HL-60 (cell line): Measurements from ENCODE around the gene EIF4A3.

Experiments used
- DNase-seq, 2 experiments: peaks; one replicate each; pipeline ENCODE4 v3.0.0-alpha.2; 2010 to 2020; ENCODE audit warnings: low read depth in 1 of 2, low spot score in 1 of 2
- H3K27ac ChIP-seq: fragments of 250-450 bp; sonication (Bioruptor Pico); replicated peaks from 2 replicates; pipeline ENCODE4 v1.5.1; 2020; ENCODE audit warnings: mild to moderate bottlenecking, moderate library complexity
- H3K27me3 ChIP-seq: fragments of 250-450 bp; sonication (Bioruptor Pico); 2 replicates; pipeline ENCODE4 v1.5.1; 2021; ENCODE audit warnings: mild to moderate bottlenecking, moderate library complexity; ENCODE audit not compliant: insufficient read depth, poor library complexity, severe bottlenecking
- H3K4me3 ChIP-seq: replicated peaks from 2 replicates; pipeline ENCODE4 v1.5.1; 2011; ENCODE audit warnings: mild to moderate bottlenecking, control low read depth, low read length; ENCODE audit not compliant: insufficient read depth
- GABPA ChIP-seq: IDR thresholded peaks from 2 replicates; pipeline ENCODE4 v1.6.1; 2012; ENCODE audit warnings: low read depth
- POLR2AphosphoS5 ChIP-seq: IDR thresholded peaks from 2 replicates; pipeline ENCODE4 v1.6.1; 2012; ENCODE audit warnings: low read depth
- SPI1 ChIP-seq: IDR thresholded peaks from 2 replicates; pipeline ENCODE4 v1.6.1; 2012; ENCODE audit warnings: low read depth, mild to moderate bottlenecking, borderline replicate concordance
- long read RNA-seq: library from polyadenylated mRNA; unstranded; transcript quantifications from one replicate; pipeline ENCODE4 v2.0.0, GENCODE V29; 2020
- TF ChIP-seq, protein P1 (sequence below): IDR thresholded peaks from one replicate; pipeline ENCODE4 v1.5.1; 2011; ENCODE audit warnings: low read length, control low read depth, inconsistent platforms; ENCODE audit not compliant: insufficient read depth
- TF ChIP-seq, protein P2 (sequence below): IDR thresholded peaks from 2 replicates; pipeline ENCODE4 v1.6.1; 2012; ENCODE audit warnings: low read depth; ENCODE audit not compliant: insufficient replicate concordance

EIF4A3 gene
- long read RNA-seq, transcript EIF4A3-201 (12 exons, 1,734 nt): major isoform, 1,112 of 1,136 reads
- long read RNA-seq, partial matches to known transcripts: 7 of 1,136 reads
- long read RNA-seq, other reads (novel, unspliced or antisense): 15 of 1,136 reads

DNA sequence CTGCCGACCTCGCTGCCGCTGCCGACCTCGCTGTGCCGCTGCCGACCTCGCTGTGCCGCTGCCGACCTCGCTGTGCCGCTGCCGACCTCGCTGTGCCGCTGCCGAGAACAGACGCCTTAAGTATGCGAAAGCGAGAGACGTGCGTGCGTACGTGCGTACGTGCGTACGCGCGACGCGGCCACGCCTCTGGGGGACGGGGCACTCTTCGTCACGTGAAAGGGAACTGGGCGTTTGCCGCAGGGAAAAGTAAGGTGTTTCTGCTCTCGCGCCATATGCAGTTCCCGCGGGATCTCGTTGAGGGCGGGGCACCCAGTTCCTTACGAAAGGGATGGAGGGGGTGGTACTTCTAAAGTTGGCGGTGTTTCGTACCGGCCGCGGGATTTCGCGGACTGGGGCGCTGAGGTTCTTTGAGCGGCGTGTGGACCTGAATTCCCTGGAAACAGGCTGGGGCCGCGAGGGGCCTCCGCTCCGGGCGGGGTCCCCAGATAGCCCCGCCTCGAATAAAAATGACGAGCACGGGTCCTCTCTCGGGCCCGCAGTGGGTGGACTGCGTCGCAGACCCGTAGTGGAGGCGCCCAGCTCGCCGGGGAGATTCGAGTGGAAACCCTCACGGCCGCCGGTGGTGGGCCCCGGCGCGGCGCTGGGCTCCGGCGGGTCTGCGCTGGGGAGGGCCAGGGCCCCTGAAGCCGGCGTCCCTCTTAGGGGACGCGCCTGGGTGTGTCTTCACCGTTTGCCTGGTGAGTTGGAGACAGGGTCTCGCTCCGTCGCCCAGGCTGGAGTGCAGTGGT, at the start of gene EIF4A3:
TSS of gene EIF4A3 (minus strand) at position 94 of the 788 bp plus-strand sequence. CDS start 167 bp downstream, outside the sequence.
- peak; percentile 99 to 100 for DNase-seq
- Histone ChIP-seq H3K27ac (peak within 1 kb of the TSS; percentile 83), H3K27me3 (no peaks in the 10 kb centered on the region), H3K4me3 (peak within 1 kb of the TSS; percentile 90)
- TF ChIP-seq, protein P1, sequence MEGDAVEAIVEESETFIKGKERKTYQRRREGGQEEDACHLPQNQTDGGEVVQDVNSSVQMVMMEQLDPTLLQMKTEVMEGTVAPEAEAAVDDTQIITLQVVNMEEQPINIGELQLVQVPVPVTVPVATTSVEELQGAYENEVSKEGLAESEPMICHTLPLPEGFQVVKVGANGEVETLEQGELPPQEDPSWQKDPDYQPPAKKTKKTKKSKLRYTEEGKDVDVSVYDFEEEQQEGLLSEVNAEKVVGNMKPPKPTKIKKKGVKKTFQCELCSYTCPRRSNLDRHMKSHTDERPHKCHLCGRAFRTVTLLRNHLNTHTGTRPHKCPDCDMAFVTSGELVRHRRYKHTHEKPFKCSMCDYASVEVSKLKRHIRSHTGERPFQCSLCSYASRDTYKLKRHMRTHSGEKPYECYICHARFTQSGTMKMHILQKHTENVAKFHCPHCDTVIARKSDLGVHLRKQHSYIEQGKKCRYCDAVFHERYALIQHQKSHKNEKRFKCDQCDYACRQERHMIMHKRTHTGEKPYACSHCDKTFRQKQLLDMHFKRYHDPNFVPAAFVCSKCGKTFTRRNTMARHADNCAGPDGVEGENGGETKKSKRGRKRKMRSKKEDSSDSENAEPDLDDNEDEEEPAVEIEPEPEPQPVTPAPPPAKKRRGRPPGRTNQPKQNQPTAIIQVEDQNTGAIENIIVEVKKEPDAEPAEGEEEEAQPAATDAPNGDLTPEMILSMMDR: no peak
- TF ChIP-seq GABPA (no peak), POLR2AphosphoS5 (peak; percentile 97), SPI1 (peak; percentile 78; the same call in 1 of the 2 replicates)
- TF ChIP-seq, protein P2, sequence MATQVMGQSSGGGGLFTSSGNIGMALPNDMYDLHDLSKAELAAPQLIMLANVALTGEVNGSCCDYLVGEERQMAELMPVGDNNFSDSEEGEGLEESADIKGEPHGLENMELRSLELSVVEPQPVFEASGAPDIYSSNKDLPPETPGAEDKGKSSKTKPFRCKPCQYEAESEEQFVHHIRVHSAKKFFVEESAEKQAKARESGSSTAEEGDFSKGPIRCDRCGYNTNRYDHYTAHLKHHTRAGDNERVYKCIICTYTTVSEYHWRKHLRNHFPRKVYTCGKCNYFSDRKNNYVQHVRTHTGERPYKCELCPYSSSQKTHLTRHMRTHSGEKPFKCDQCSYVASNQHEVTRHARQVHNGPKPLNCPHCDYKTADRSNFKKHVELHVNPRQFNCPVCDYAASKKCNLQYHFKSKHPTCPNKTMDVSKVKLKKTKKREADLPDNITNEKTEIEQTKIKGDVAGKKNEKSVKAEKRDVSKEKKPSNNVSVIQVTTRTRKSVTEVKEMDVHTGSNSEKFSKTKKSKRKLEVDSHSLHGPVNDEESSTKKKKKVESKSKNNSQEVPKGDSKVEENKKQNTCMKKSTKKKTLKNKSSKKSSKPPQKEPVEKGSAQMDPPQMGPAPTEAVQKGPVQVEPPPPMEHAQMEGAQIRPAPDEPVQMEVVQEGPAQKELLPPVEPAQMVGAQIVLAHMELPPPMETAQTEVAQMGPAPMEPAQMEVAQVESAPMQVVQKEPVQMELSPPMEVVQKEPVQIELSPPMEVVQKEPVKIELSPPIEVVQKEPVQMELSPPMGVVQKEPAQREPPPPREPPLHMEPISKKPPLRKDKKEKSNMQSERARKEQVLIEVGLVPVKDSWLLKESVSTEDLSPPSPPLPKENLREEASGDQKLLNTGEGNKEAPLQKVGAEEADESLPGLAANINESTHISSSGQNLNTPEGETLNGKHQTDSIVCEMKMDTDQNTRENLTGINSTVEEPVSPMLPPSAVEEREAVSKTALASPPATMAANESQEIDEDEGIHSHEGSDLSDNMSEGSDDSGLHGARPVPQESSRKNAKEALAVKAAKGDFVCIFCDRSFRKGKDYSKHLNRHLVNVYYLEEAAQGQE: peak; percentile 59

DNA sequence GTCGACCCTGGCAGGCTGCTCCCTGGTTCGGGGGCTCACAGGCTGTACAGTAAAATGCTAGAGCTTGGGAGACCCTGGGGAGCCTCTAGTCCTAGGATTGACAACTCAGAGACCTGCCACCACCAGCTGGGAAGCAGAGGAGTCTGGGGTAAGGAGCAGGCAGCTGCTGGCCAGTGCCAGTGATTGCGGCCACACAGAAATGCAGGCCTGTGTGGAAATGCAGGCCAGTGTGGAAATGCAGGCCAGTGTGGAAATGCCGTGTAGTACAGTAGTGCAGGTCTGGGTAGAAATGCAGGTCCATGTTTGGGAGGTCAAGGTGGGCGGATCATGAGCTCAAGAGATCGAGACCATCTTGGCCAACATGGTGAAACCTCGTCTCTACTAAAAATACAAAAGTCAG, 49.7 kb upstream of the EIF4A3 start:
- peaks cover 6% of the 10 kb centered on the region for H3K27me3 ChIP-seq
- TF ChIP-seq, protein P1: no peak
- TF ChIP-seq POLR2AphosphoS5 (no peak), GABPA (no peak), SPI1 (no peak)
- TF ChIP-seq, protein P2: no peak
- DNase-seq: no peak
- no peak overlapping the region for H3K27ac ChIP-seq
- H3K4me3 ChIP-seq: no peak overlapping the region

DNA sequence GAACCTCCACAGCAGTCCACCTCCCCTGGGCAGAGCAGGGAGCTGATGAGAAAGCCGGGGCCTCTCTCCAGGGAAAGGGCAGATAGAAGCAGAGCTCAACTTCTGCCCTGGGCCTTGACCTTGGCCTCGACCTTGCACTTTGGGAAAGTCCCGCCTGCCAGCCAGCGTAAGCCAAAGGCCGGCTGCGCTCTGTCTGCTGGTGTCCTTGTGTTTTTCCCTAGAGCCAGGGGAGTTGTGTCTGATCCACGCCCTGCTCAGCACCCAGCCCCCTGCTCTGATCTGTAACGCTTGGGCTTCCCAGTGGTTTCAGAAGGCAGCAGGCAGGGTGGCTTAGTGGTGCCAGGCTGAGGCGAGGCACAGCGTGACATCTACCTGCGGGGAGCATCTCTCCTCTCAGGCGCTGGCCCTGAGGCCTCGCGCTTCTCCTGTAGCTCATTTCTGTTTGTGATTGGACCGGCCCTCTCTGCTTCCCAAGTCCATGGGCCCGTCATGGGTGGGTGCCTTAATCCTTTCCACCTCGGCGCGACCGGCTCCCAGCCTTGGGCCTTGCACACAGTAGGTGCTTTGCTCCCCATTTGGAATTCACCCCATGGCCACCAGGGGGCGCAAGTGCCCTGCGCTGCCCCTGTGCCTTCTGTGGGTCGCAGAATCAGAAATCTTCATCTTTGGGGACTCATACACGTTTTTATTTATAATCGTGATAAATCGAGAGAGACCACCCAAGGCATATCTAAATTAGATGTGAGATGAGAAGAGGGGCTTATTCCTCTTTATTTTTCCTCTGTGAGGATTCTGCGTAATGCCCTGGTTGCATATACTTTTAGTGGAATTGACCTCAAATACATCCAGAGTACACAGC, 49.0 kb upstream of the EIF4A3 start:
- TF ChIP-seq, protein P1: peak; percentile 58
- TF ChIP-seq, protein P2: no peak
- no peak for DNase-seq
- Histone ChIP-seq H3K4me3 (no peak overlapping the region), H3K27me3 (peaks cover 6% of the 10 kb centered on the region), H3K27ac (no peak overlapping the region)
